ENCODE measurements around the gene KLHL3.

KLHL3 gene

GRCh38 chr5:137753691-137754187 is 17.9 kb upstream of the KLHL3 start (continued):
- 0 out of 2 replicates have a peak, but pooled peaks have one; percentile 3 for TF ChIP-seq PRDM2 (tag by site-specific recombination; IDR thresholded peaks at IDR 0.05; ENCODE audit: borderline replicate concordance)
- TF ChIP-seq ZNF629 (tag by site-specific recombination; IDR thresholded peaks at IDR 0.05) = no peak

- Histone ChIP-seq H3K9me3 (ENCODE audit: control insufficient read depth, insufficient read depth, low read depth, low read length) (no peaks in the 10 kb centered on the region), H3K27ac (ENCODE audit: extremely low read depth, low read depth, low read length) (peak overlapping the region; percentile 99), H3K36me3 (ENCODE audit: control insufficient read depth in 2 of 2, insufficient read depth in 1 of 2, low read length in 2 of 2) (peaks cover 0 to 26% of the 10 kb centered on the region in 2 experiments; a peak in 1 of 3 replicates), H3K4me1 (ENCODE audit: control insufficient read depth, insufficient read depth, low read length) (no peaks in the 10 kb centered on the region), H3K4me3 (ENCODE audit: low read depth, low read length) (peak overlapping the region; percentile 72)
- ChIA-PET POLR2A (interaction anchor here (0.8 to 2.0 kb wide), 11 partner anchors 10 to 358 kb away, joined by 3 to 10 read pairs (median 4); partner anchors contain the start of genes FAM13B, KLHL3 and PKD2L2), CTCF (interaction anchor here (0.6 to 1.4 kb wide), 6 partner anchors 17 to 398 kb away, joined by 3 to 4 read pairs (median 3); partner anchors contain the start of gene KLHL3)
- peak; percentile 25; the same call in 1 of the 2 replicates for TF ChIP-seq ZEB2 (tag by site-specific recombination; IDR thresholded peaks at IDR 0.05)
- TF ChIP-seq ZNF155 (tag by site-specific recombination; IDR thresholded peaks at IDR 0.05) = no peak
- no peak for TF ChIP-seq ZIC2 (tag by site-specific recombination; IDR thresholded peaks at IDR 0.05)
- peak; percentile 40; the same call in 1 of the 2 replicates for TF ChIP-seq SP2 (tag by site-specific recombination; IDR thresholded peaks at IDR 0.05)
- peak; percentile 12 for TF ChIP-seq ZBTB26 (tag by site-specific recombination; optimal IDR thresholded peaks at IDR 0.05)
- peak; percentile 86 for TF ChIP-seq ZNF335 (tag by site-specific recombination; conservative IDR thresholded peaks at IDR 0.05)
- TF ChIP-seq REPIN1 (tag by site-specific recombination; IDR thresholded peaks at IDR 0.05; ENCODE audit: low read depth) = no peak
- no peak for TF ChIP-seq FEZF1 (tag by site-specific recombination; IDR thresholded peaks at IDR 0.05)
- TF ChIP-seq GLIS1 (tag by site-specific recombination; IDR thresholded peaks at IDR 0.05) = peak; percentile 21; the same call in 1 of the 2 replicates
- TF ChIP-seq KLF16 (tag by site-specific recombination; IDR thresholded peaks at IDR 0.05) = no peak
- 0 out of 2 replicates have a peak, but pooled peaks have one; percentile 11 for TF ChIP-seq ZBTB11 (tag by site-specific recombination; conservative IDR thresholded peaks at IDR 0.05; ENCODE audit: low read depth)
- TF ChIP-seq ZFHX2 (tag by site-specific recombination; conservative IDR thresholded peaks at IDR 0.05) = peak; percentile 80
- peak; percentile 51 for TF ChIP-seq ZNF501 (tag by site-specific recombination; IDR thresholded peaks at IDR 0.05)
- peak; percentile 96 for TF ChIP-seq ZNF341 (tag by site-specific recombination; IDR thresholded peaks at IDR 0.05; ENCODE audit: low read depth)
- TF ChIP-seq KLF9 (tag by site-specific recombination; IDR thresholded peaks at IDR 0.05; ENCODE audit: low read depth) = peak; percentile 11; the same call in 1 of the 2 replicates
- TF ChIP-seq ZNF692 (tag by site-specific recombination; IDR thresholded peaks at IDR 0.05) = no peak
- TF ChIP-seq CTCF (tag by site-specific recombination; IDR thresholded peaks at IDR 0.05) = no peak
Observed at GRCh38 chr5:137752905-137753690, 17.2 kb upstream of the KLHL3 start.
